HG02840 (cell line): Measurements from ENCODE around the gene MMP23B.
A peak's percentile ranks its signal among the peaks of the same experiment; 100 is the strongest.
"Not testable (repeated sequence)": the region's sequence is repeated elsewhere in the genome, so short reads cannot be mapped to it uniquely, and the experiment has no call there.

ENCODE experiments used
- ATAC-seq: cut with Tn5 transposase; IDR thresholded peaks from one replicate; pipeline ENCODE4 v1.9.1; 2021; ENCODE audit warnings: mild to moderate bottlenecking, moderate library complexity, moderate number of reproducible peaks; ENCODE audit not compliant: unreplicated experiment, low FRiP score

The MMP23B gene

DNA sequence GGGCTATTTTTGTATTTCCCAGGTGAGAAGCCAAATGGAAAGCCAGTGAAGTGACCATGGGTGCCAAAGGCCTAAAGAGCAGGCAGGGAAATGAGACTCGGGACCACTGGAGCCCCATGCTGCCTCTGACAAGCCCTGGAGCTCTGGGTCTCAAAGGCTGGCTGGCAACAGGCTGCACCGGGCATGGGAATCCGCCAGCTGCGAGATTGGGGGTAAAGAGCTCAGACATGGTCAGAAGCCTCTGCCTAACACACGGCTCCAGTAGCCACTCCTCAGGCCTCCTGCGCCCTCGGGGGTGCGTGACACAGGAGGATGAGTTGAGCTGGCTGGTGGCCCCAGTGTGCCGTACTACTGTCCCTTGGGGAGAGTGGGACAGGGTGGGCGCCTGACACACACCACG, 32.3 kb downstream of the MMP23B start:
- not testable (repeated sequence) for ATAC-seq

GRCh38 chr1:1664941-1665814, 33.2 kb downstream of the MMP23B start:
- no peak for ATAC-seq

DNA sequence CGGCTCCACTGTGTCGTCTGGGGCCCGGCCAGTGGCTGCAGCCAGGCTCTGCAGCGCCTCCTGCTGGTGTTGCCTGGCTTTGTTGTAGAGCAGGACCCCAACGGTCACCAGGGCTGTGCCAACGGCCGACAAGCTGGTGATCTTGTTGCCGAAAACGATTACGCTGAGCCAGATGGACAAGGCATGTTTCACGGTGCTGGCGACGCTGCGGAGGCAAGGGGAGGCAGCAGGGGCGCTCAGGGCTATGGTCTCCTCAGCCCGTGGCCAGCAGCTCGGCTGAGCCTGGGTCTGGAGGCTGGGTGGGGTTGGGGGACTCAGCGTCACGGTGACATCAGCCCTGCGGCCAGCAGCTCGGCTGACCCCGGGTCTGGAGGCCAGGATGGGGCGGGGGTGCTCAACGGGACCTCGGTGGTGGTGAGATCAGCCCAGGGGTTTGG, 33.9 kb downstream of the MMP23B start:
- no peak for ATAC-seq

DNA sequence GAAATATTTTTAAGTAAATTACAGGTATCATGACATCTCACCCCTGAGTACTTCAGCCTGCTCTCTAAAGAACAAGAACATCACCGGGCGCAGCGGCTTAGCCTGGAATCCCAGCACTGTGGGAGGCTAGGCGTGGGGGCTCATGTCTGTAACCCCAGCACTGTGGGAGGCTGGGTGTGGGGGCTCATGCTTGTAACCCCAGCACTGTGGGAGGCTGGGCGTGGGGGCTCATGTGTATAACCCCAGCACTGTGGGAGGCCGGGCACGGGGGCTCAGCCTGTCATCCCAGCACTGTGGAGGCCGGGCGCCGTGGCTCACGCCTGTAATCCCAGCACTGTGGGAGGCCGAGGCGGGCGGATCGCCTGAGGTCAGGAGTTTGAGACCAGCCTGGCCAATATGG, 34.6 kb downstream of the MMP23B start:
- ATAC-seq: no peak

GRCh38 chr1:1669468-1670440, 37.8 kb downstream of the MMP23B start:
- ATAC-seq: no peak

DNA sequence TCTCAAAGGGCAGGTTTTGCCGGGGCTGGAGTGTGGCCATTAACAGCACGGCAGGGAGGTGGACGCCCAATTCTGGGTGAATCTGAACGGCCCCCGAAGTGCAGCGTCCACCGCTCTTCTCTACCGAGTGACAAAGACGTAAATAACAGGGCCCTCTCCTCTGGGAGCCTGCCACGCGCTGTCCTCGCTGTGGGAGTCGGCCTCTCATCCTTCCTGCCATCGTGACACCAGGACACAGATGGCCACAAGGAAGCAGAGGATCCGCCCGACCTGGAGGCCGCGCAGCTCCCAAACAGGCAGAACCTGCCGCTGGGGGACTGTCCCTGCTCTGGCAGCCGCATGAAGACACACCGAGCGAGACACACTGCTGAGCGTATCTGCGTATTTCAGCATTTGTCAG, 38.9 kb downstream of the MMP23B start:
- no peak for ATAC-seq

- ATAC-seq: no peak
Observed at GRCh38 chr1:1671365-1672119, 39.6 kb downstream of the MMP23B start.

DNA sequence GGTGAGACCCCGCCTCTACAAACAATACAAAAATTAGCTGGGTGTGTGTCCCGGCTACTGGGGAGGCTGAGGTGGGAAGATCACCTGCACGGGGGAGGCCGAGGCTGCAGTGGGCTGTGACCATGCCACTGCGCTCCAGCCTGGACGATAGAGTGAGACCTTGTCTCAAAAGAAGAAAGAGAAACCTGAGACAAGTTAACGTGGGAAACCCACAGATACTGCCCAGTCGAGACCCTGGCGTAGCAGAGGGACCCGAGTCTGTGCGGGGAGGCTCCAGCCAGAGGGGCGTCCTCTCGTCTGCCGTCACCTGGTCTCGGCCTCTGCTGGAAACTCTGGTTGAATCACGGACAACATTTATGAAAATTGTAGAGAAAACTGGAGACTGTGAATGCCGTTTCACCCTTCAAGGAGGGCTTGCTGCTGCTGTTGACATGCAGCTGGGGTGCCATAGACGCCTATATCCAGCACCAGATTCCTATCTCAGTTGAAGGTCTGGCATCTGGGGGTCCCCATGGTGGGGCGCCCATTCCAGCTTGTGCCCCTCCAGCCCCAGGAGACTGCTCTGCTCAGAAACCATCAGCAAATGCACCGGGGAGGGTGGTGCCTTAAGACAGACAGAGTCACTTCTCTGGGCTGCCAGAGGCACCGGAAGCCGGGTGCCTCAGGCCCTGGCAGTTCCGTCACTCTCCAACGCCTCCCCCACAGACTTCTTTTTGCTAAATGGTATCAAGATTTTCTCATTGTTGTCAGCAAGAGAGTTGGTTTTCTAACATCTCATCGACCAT, 40.4 kb downstream of the MMP23B start:
- ATAC-seq: no peak

DNA sequence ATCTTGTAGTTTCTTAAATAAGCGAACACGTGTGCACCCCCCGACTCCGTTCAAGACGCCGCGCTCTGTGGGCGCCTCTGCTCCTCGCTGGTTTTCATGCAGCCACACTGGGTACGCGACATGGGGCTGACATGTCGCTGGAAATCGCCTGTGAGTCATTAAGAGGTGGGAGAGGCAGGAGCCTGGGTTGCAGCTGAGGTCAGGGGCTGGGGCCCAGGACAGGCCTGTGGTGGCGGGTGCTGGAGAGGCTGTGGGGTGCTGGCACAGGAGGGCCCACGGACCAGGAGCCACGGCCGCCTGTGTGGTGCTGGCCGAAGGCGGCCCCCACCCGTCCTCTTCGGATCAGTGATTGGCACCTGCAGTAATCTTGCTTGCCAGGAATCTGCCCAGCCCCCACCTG, 42.8 kb downstream of the MMP23B start:
- not testable (repeated sequence) for ATAC-seq

DNA sequence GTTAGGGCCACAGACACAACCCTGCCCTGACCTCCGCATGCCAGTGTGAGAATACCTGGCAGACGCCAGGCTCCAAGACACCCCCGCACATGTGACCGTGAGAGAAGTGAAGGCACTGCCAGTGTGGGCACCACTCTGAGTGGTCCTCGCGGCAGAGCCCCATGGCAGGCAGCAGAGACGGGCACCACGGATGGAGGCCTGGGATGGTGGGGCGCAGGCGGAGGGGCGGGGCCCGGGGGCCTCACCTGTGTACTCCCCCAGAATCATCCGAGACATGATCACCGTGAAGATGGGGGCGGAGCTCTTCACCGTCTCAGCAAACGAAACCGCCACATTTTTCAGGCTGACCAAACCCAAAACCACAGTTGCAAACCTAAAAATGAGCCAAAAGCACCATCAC, 43.2 kb downstream of the MMP23B start:
- ATAC-seq: not testable (repeated sequence)

- ATAC-seq: not testable (repeated sequence)
Observed at GRCh38 chr1:1676087-1676486, 44.1 kb downstream of the MMP23B start.

- ATAC-seq: peak; percentile 56
Observed at GRCh38 chr1:1677718-1678580, 46.0 kb downstream of the MMP23B start.

- no peak for ATAC-seq
Observed at GRCh38 chr1:1678581-1679380, 46.8 kb downstream of the MMP23B start.

DNA sequence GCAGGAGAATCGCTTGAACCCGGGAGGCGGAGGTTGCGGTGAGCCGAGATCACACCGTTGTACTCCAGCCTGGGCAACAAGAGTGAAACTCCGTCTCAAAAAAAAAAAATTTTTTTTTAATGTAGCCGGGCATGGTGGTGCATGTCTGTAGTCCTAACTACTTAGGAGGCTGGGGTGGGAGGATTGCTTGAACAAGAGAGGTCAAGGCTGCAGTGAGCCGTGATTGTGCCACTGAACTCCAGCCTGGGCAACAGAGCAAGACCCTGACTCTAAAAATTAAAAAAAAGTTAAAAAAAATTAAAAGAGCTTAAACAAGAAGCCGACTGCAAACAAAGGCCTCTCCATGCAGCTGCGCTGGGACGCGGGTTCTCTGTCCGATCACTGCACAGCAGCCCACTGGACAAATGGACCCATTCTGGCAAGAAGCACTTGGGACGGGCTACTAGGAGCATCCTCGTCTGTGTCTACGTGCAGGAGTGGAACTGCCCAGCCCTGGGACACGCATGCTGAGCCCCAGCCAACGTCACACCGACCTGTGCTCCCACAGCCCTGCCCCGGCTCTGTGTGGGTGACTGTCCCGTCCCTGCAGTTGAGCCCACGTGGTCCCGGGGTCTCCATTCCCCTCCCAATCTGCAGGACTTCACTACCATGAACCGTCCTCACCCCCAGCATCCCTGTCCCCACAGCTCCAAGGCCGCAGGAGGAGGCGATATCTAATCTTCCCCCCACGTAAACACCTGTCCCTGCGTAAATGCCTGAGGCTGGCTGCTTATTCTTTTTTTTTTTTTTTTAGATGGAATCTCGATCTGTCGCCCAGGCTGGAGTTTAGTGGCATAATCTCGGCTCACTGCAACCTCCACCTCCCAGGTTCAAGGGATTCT, 48.3 kb downstream of the MMP23B start:
- no peak for ATAC-seq

DNA sequence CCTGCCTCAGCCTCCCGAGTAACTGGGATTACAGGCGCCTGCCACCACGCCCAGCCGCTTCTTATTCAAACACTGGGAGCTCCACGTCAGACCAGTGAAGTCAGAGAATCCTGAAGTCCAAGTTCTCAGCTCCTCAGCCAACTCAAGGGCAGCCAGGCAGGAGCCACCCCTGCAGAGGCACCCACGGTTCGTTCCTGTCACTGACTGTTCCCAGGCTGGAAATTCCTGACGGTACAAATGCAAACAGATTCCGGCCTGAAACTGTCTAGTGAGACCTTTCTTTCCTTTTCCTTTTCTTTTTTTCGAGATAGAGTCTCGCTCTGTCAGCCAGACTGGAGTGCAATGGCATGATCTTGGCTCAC, 48.9 kb downstream of the MMP23B start:
- no peak for ATAC-seq

GRCh38 chr1:1683104-1683905, 51.3 kb downstream of the MMP23B start:
- no peak for ATAC-seq
